ENCODE results near the gene LRRC52. TPM values are rescaled to one million over a fixed set of nuclear protein-coding genes. Genes with fewer than 3 reads are reported as not detected.
"Not testable (repeated sequence)": the region's sequence is repeated elsewhere in the genome, so short reads cannot be mapped to it uniquely, and the experiment has no call there.

The LRRC52 gene
- total and polyA plus RNA-seq, 4 donors = not detected

DNA sequence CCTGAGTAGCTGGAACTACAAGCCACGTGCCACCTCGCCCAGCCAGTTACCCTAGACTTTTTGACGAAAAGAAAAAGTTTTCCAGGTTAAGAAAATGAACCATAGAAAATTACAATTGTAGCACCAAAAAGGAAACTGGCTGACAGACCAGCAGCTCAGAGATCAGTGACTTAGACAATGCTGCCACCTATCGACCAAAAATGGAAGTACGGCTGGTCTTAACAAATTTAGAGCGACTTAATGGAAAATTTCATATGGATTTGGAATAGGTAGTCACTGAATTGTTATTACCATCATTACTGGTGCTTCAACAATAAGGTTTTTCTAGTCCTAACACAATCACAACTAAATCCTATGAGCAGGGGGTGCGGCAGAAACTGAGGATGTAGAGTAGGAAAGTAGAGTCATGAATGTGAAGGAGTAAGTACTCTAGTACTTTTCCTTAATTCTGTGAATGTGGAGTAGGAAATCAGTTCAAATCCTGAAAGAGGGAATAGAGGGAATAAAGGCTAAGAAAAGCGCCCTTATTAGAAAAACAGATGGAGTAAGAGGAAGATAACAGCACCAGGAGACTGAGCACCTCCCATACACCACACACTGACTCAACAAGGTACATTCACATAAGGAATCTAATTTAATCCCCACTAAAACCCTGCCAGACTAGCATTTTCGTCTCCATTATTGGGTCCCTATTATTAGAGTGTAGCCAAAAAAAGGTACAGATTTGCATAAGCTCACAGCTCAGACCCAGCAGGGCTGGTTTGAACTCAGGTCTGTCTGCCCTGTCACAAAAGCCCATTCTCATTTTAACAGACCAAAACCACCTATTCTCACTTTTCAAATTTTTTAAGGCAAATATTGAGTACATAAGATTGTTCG lies 49.4 kb downstream of the LRRC52 start:
- 1 to 2% methylated on average over 10 of the region's 10 CpGs for WGBS, 2 donors
- Histone ChIP-seq H3K36me3 (ENCODE audit: control insufficient read depth in 1 of 2, insufficient read depth in 2 of 2, low read length in 1 of 2) (no peaks in the 10 kb centered on the region), H3K27ac (ENCODE audit: low read depth in 1 of 2, low read length in 2 of 2) (no peak overlapping the region), H3K4me3 (ENCODE audit: low read length in 2 of 2) (no peak overlapping the region), H3K4me1 (ENCODE audit: control insufficient read depth in 1 of 2, insufficient read depth in 2 of 2, low read length in 2 of 2) (peaks cover 0 to 2% of the 10 kb centered on the region in 2 donors), H3K27me3 (ENCODE audit: control insufficient read depth in 1 of 2, insufficient read depth in 2 of 2, low read length in 1 of 2) (no peaks in the 10 kb centered on the region), H3K9me3 (ENCODE audit: control insufficient read depth, low read length) (no peaks in the 10 kb centered on the region)
- intact Hi-C loops (cut with DNase I) = loop anchor here (1.0 to 10.0 kb wide), 3 partner anchors 200 to 448 kb away; no protein-coding TSS in a partner anchor
- DNase-seq (peak in 1 of 2 donors; percentile 67), ATAC-seq (ENCODE audit: low FRiP score) (peak; percentile 74)

DNA sequence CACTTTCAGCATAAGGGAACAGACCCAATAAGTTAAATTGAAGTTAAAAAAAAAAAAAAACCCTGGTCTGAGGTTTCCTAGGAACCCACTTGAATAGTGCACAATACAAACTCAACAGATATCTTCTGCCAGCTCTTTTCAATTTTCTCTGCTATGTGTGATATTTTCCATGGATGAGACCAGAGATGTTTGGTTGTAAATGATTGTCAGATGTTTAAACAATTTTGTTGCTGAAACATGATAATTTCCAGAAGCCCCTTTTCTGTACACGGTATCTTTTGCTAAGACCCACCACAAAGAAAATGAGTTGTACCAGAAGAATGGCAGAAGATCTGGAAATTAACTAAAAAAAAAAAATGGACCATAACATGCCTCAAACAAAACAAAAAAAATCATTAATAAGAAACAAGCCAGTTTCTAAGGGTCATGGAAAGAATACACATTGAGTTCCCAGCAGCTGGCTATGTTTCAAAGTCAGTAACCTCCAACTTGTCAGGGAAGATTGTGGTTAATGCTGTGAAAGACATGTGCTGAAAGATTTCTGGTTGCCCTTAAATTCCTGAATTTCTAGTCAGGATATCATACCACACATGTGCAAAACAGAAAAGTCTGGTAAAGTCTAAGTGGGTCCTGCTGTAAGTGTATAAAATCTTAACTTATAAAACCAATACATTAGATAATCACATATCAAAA lies 51.6 kb downstream of the LRRC52 start:
- H3K27ac ChIP-seq (ENCODE audit: low read depth in 1 of 2, low read length in 2 of 2) = no peak overlapping the region
- intact Hi-C loops (cut with DNase I) = loop anchor here in 1 of 2 donors (5.0 to 10.0 kb wide), 3 partner anchors 37 to 451 kb away; partner anchors contain the start of genes MGST3 and TMCO1
- WGBS, 2 donors = 29 to 40% methylated on average over 1 of the region's 1 CpG

DNA sequence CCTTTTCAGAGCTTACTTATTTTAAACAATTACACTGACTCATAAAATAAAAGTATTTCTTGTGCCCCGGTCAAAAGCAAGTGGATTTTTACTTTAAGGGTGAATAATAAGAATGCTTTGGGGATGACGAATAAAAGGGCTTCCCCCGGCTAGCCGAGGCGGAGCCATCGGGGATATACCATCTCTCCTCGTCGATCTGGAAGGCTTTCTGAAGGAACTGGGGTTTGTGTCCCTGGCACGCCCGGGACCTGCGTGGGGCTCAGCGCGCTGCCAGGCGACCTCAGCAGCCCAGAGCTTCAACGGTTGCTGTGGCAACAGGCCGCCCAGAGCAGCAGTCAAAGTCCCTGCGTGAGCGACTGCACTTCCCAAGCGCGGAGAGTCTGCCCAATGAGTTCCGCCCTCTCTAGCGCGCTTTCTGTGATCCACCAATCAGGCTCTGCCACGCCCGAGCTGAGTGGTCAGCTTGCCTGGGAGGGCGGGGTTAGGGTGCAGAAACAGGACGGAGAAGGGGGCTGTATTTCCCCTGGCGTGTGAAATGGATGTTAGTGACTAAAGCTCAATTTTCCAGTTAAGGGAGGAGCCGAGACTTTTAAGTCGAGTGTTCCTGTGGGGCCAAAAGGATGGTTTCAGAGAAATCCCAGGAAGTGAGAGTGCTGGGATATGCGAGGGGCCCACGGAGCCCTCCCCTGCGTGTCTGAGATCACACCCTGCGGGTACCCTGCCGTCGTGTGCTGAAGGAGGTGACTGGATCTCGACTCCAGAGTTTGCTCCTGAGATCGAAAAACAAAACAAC lies 54.3 kb downstream of the LRRC52 start:
- H3K4me1 ChIP-seq (ENCODE audit: control insufficient read depth in 1 of 2, insufficient read depth in 2 of 2, low read length in 2 of 2) = peaks cover 0 to 5% of the 10 kb centered on the region in 2 donors
- intact Hi-C loops (cut with DNase I) = loop anchor here in 1 of 2 donors (5.0 to 10.0 kb wide), 3 partner anchors 34 to 453 kb away; partner anchors contain the start of genes MGST3 and TMCO1
- H3K9me3 ChIP-seq (ENCODE audit: control insufficient read depth, low read length) = no peaks in the 10 kb centered on the region
- peak overlapping the region; percentile 18 to 79 for H3K27ac ChIP-seq (ENCODE audit: low read depth in 1 of 2, low read length in 2 of 2)
- DNase-seq (peak; percentile 99), ATAC-seq (ENCODE audit: low FRiP score) (peak; percentile 99)
- H3K36me3 ChIP-seq (ENCODE audit: control insufficient read depth in 1 of 2, insufficient read depth in 2 of 2, low read length in 1 of 2) = no peaks in the 10 kb centered on the region
- H3K27me3 ChIP-seq (ENCODE audit: control insufficient read depth in 1 of 2, insufficient read depth in 2 of 2, low read length in 1 of 2) = no peaks in the 10 kb centered on the region
- 0% methylated on average over 38 of the region's 38 CpGs for WGBS, 2 donors
- H3K4me3 ChIP-seq (ENCODE audit: low read length in 2 of 2) = peak overlapping the region; percentile 47 to 86

More for the DNA sequence above, 51.6 kb downstream of the LRRC52 start:
- ATAC-seq (ENCODE audit: low FRiP score) (no peak), DNase-seq (no peak)
- Histone ChIP-seq H3K27me3 (ENCODE audit: control insufficient read depth in 1 of 2, insufficient read depth in 2 of 2, low read length in 1 of 2) (no peaks in the 10 kb centered on the region), H3K4me1 (ENCODE audit: control insufficient read depth in 1 of 2, insufficient read depth in 2 of 2, low read length in 2 of 2) (peaks cover 0 to 5% of the 10 kb centered on the region in 2 donors), H3K4me3 (ENCODE audit: low read length in 2 of 2) (no peak overlapping the region), H3K36me3 (ENCODE audit: control insufficient read depth in 1 of 2, insufficient read depth in 2 of 2, low read length in 1 of 2) (no peaks in the 10 kb centered on the region), H3K9me3 (ENCODE audit: control insufficient read depth, low read length) (no peaks in the 10 kb centered on the region)

DNA sequence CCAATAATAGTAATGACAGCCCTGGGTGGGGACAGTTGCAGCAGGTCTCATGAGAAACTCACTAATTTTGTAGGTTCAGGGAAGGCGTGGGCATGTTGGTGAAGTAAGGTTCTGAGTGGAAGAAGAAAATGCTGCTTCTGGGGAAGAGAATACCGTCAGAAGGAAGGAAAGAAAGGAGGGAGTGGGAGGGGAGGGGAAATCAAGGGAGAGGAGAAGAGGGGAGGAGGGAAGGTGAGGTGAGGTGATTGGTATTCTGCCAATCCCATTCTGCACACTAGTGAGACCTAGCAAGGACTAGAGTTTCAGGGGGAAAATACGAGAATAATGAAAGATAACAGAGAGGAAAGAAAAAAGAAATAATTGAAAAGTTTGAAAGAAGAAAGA lies 54.9 kb downstream of the LRRC52 start:
- ATAC-seq (ENCODE audit: low FRiP score) (no peak), DNase-seq (no peak)
- H3K27me3 ChIP-seq (ENCODE audit: control insufficient read depth in 1 of 2, insufficient read depth in 2 of 2, low read length in 1 of 2) = no peaks in the 10 kb centered on the region
- no peaks in the 10 kb centered on the region for H3K36me3 ChIP-seq (ENCODE audit: control insufficient read depth in 1 of 2, insufficient read depth in 2 of 2, low read length in 1 of 2)
- no peaks in the 10 kb centered on the region for H3K9me3 ChIP-seq (ENCODE audit: control insufficient read depth, low read length)
- H3K27ac ChIP-seq (ENCODE audit: low read depth in 1 of 2, low read length in 2 of 2) = peak overlapping the region; percentile 18 to 79
- H3K4me3 ChIP-seq (ENCODE audit: low read length in 2 of 2) = peak overlapping the region; percentile 47 to 86
- 7 to 13% methylated on average over 3 of the region's 3 CpGs for WGBS, 2 donors
- intact Hi-C loops (cut with DNase I) = loop anchor here in 1 of 2 donors (5.0 to 10.0 kb wide), 3 partner anchors 34 to 454 kb away; partner anchors contain the start of genes MGST3 and TMCO1
- H3K4me1 ChIP-seq (ENCODE audit: control insufficient read depth in 1 of 2, insufficient read depth in 2 of 2, low read length in 2 of 2) = peaks cover 0 to 5% of the 10 kb centered on the region in 2 donors

DNA sequence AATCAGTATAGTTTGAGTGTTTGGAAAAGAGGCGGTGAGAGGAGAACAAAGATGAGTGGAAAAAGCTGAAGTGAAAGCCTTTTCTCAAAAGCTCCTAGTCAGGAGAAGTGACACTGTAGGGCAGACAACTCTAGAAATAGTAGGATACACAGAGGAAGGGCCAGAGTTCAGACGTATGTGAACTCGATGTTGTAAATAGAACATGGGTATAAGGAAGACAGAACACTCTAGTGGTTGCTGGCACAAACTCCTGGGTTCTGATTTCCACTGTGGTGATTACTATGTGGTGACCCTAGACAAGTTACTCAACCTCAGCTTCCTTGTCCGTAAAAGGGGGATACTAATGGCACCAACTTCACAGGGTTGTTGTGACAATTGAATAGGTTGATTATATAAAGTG lies 57.0 kb downstream of the LRRC52 start:
- no peak for ATAC-seq (ENCODE audit: low FRiP score)
- Histone ChIP-seq H3K4me1 (ENCODE audit: control insufficient read depth in 1 of 2, insufficient read depth in 2 of 2, low read length in 2 of 2) (peaks cover 0 to 5% of the 10 kb centered on the region in 2 donors), H3K36me3 (ENCODE audit: control insufficient read depth in 1 of 2, insufficient read depth in 2 of 2, low read length in 1 of 2) (no peaks in the 10 kb centered on the region), H3K4me3 (ENCODE audit: low read length in 2 of 2) (no peak overlapping the region), H3K27ac (ENCODE audit: low read depth in 1 of 2, low read length in 2 of 2) (no peak overlapping the region), H3K27me3 (ENCODE audit: control insufficient read depth in 1 of 2, insufficient read depth in 2 of 2, low read length in 1 of 2) (no peaks in the 10 kb centered on the region), H3K9me3 (ENCODE audit: control insufficient read depth, low read length) (no peaks in the 10 kb centered on the region)
- intact Hi-C loops (cut with DNase I) = loop anchor here (2.0 to 10.0 kb wide), 3 partner anchors 94 to 314 kb away; partner anchors contain the start of gene ALDH9A1 (in 2 of the 2)
- 68% methylated on average over 4 of the region's 4 CpGs for WGBS, 2 donors
- no peak for DNase-seq

DNA sequence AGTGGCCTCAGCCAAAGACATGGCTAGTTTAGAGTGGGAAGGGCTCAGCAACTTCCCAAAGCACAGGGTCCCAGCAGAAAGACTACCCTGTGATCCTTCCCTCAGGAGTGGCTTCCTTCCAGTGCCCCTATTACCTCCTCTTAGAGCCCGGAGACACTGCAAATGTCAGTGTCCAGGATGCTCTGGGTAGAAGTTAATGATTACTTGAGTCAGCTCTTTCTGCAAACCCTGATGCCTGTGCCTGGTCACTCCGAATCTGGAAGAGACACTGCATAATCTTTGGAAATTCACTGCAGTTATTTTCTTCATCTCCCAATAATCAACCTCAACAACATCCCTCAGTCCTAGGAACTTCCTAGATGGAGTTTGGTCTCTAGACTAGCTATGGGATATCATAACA lies 60.0 kb downstream of the LRRC52 start:
- Histone ChIP-seq H3K27me3 (ENCODE audit: control insufficient read depth in 1 of 2, insufficient read depth in 2 of 2, low read length in 1 of 2) (no peaks in the 10 kb centered on the region), H3K27ac (ENCODE audit: low read depth in 1 of 2, low read length in 2 of 2) (no peak overlapping the region), H3K4me3 (ENCODE audit: low read length in 2 of 2) (no peak overlapping the region), H3K9me3 (ENCODE audit: control insufficient read depth, low read length) (no peaks in the 10 kb centered on the region), H3K36me3 (ENCODE audit: control insufficient read depth in 1 of 2, insufficient read depth in 2 of 2, low read length in 1 of 2) (no peaks in the 10 kb centered on the region), H3K4me1 (ENCODE audit: control insufficient read depth in 1 of 2, insufficient read depth in 2 of 2, low read length in 2 of 2) (no peaks in the 10 kb centered on the region)
- intact Hi-C loops (cut with DNase I) = loop anchor here (5.0 to 10.0 kb wide), 2 partner anchors 91 to 93 kb away; partner anchors contain the start of gene ALDH9A1 (in 2 of the 2)
- ATAC-seq (ENCODE audit: low FRiP score) (no peak), DNase-seq (no peak)
- 52 to 78% methylated on average over 2 of the region's 2 CpGs for WGBS, 2 donors

DNA sequence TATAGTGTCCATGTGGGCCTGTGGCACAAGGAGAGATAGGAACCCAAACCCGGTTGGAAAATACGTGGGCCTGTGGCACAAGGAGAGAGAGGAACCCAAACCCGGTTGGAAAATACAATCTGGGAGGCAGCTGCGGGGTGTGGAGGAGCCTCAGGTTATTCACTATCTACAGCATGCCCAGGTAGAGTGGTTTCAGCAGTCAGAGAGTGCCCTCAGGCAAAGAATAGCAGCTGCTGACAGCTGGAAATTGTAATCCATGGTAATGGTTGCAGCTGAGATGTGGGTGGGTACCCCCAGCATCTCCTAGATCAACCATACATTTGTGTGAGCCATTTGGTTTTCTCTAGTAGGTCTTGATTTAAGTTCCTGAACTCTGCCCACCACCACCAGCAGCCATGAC lies 61.4 kb downstream of the LRRC52 start:
- ATAC-seq (ENCODE audit: low FRiP score) (no peak), DNase-seq (no peak)
- H3K9me3 ChIP-seq (ENCODE audit: control insufficient read depth, low read length) = no peaks in the 10 kb centered on the region
- H3K4me3 ChIP-seq (ENCODE audit: low read length in 2 of 2) = no peak overlapping the region
- H3K4me1 ChIP-seq (ENCODE audit: control insufficient read depth in 1 of 2, insufficient read depth in 2 of 2, low read length in 2 of 2) = no peaks in the 10 kb centered on the region
- no peaks in the 10 kb centered on the region for H3K36me3 ChIP-seq (ENCODE audit: control insufficient read depth in 1 of 2, insufficient read depth in 2 of 2, low read length in 1 of 2)
- H3K27me3 ChIP-seq (ENCODE audit: control insufficient read depth in 1 of 2, insufficient read depth in 2 of 2, low read length in 1 of 2) = no peaks in the 10 kb centered on the region
- WGBS, 2 donors = 82 to 92% methylated on average over 4 of the region's 4 CpGs
- intact Hi-C loops (cut with DNase I) = loop anchor here in 1 of 2 donors (10.0 kb wide), 1 partner anchor 90 kb away; the partner anchor contains the start of gene ALDH9A1
- no peak overlapping the region for H3K27ac ChIP-seq (ENCODE audit: low read depth in 1 of 2, low read length in 2 of 2)

DNA sequence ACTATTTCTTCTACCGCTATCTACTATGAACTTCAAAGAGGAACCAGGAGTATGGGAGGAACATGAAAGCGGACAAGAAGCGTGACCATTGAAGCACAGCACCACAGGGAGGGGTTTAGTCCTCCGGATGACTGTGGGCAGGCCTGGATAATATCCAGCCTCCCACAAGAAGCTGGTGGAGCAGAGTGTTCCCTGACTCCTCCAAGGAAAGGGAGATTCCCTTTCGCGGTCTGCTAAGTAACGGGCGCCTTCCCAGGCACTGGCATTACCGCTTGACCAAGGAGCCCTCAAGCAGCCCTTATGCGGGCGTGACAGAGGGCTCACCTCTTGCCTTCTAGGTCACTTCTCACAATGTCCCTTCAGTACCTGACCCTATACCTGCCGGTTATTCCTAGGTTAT lies 62.9 kb downstream of the LRRC52 start:
- ATAC-seq (ENCODE audit: low FRiP score); H3K27ac ChIP-seq (ENCODE audit: low read depth in 1 of 2, low read length in 2 of 2); H3K4me3 ChIP-seq (ENCODE audit: low read length in 2 of 2); H3K4me1 ChIP-seq (ENCODE audit: control insufficient read depth in 1 of 2, insufficient read depth in 2 of 2, low read length in 2 of 2); H3K27me3 ChIP-seq (ENCODE audit: control insufficient read depth in 1 of 2, insufficient read depth in 2 of 2, low read length in 1 of 2); H3K36me3 ChIP-seq (ENCODE audit: control insufficient read depth in 1 of 2, insufficient read depth in 2 of 2, low read length in 1 of 2); H3K9me3 ChIP-seq (ENCODE audit: control insufficient read depth, low read length); DNase-seq: not testable (repeated sequence)
- WGBS, 2 donors = 87 to 88% methylated on average over 11 to 12 of the region's 12 CpGs
- intact Hi-C loops (cut with DNase I) = loop anchor here in 1 of 2 donors (10.0 kb wide), 1 partner anchor 88 kb away; the partner anchor contains the start of gene ALDH9A1

Data from aorta (tissue), 5 donors.